ENCODE results near the gene MATN4. TPM values are rescaled to one million over a fixed set of nuclear protein-coding genes. Genes with fewer than 3 reads are reported as not detected.

Gene MATN4
- total RNA-seq: 1 to 10 TPM; 2.8 to 3.5 TPM
- 1.1 TPM for polyA plus RNA-seq (ENCODE audit: insufficient read depth, low read depth, low replicate concordance)
- long read RNA-seq, donor 1: 0 reads
- long read RNA-seq, donor 2: 0 reads

GRCh38 chr20:45308117-45308778, at the start of gene MATN4:
Gene MATN4, minus strand, starts transcription at chr20:45308299. Its CDS starts 2,717 bp downstream, at chr20:45305582.
- no peak for DNase-seq
- no peaks in the 10 kb centered on the region for H3K36me3 ChIP-seq (ENCODE audit: low read depth, missing control alignments)
- TF ChIP-seq POLR2A (IDR thresholded peaks at IDR 0.05) (no peak), CTCF (IDR thresholded peaks at IDR 0.05) (no peak)
- H3K27ac ChIP-seq: no peak within 1 kb of the TSS
- H3K9me3 ChIP-seq: no peaks in the 10 kb centered on the region
- intact Hi-C loops (cut with DNase I; ENCODE audit: low total_unique reads): no loop called here
- H3K27me3 ChIP-seq: no peaks in the 10 kb centered on the region
- no peaks in the 10 kb centered on the region for H3K4me1 ChIP-seq
- no peak within 1 kb of the TSS for H3K4me3 ChIP-seq
- 60 to 63% methylated on average over 17 to 20 of the region's 20 CpGs for WGBS, 2 donors

- TF ChIP-seq POLR2A (IDR thresholded peaks at IDR 0.05) (no peak), CTCF (IDR thresholded peaks at IDR 0.05) (no peak)
- Histone ChIP-seq H3K9me3 (no peaks in the 10 kb centered on the region), H3K4me1 (peaks cover 23% of the 10 kb centered on the region), H3K36me3 (ENCODE audit: low read depth, missing control alignments) (no peaks in the 10 kb centered on the region), H3K27ac (no peak overlapping the region), H3K4me3 (no peak overlapping the region), H3K27me3 (no peaks in the 10 kb centered on the region)
- no peak for DNase-seq
- 55 to 90% methylated on average over 5 of the region's 5 CpGs for WGBS, 2 donors
- intact Hi-C loops (cut with DNase I; ENCODE audit: low total_unique reads): loop anchor here (2.0 kb wide), 1 partner anchor 63 kb away; no protein-coding TSS in a partner anchor
Observed at GRCh38 chr20:45355209-45356084, 47.3 kb upstream of the MATN4 start.

GRCh38 chr20:45354423-45355208, 46.5 kb upstream of the MATN4 start:
- Histone ChIP-seq H3K27ac (no peak overlapping the region), H3K9me3 (no peaks in the 10 kb centered on the region), H3K4me3 (no peak overlapping the region), H3K27me3 (no peaks in the 10 kb centered on the region), H3K4me1 (peaks cover 21% of the 10 kb centered on the region), H3K36me3 (ENCODE audit: low read depth, missing control alignments) (no peaks in the 10 kb centered on the region)
- TF ChIP-seq POLR2A (IDR thresholded peaks at IDR 0.05) (no peak), CTCF (IDR thresholded peaks at IDR 0.05) (no peak)
- WGBS, 2 donors: 79 to 80% methylated on average over 9 of the region's 9 CpGs
- DNase-seq: no peak
- intact Hi-C loops (cut with DNase I; ENCODE audit: low total_unique reads): loop anchor here (2.0 kb wide), 1 partner anchor 64 kb away; no protein-coding TSS in a partner anchor

- TF ChIP-seq POLR2A (IDR thresholded peaks at IDR 0.05): no peak
- no peak for TF ChIP-seq CTCF (IDR thresholded peaks at IDR 0.05)
- Histone ChIP-seq H3K9me3 (no peaks in the 10 kb centered on the region), H3K4me1 (peaks cover 12% of the 10 kb centered on the region), H3K36me3 (ENCODE audit: low read depth, missing control alignments) (no peaks in the 10 kb centered on the region), H3K4me3 (no peak overlapping the region), H3K27ac (no peak overlapping the region), H3K27me3 (no peaks in the 10 kb centered on the region)
- DNase-seq: no peak
- WGBS, 2 donors: 83 to 89% methylated on average over 1 of the region's 1 CpG
- intact Hi-C loops (cut with DNase I; ENCODE audit: low total_unique reads): loop anchor here (2.0 kb wide), 1 partner anchor 65 kb away; no protein-coding TSS in a partner anchor
Observed at GRCh38 chr20:45353746-45354145, 45.6 kb upstream of the MATN4 start.
